HUDEP-2 (cell line): ENCODE measurements around the gene HAL.

Experiments used
- DNase-seq, 76 experiments: peaks; one replicate each; lab custom pipeline; 2025; ENCODE audit not compliant: unreplicated experiment in 76 of 76; lab: John Stamatoyannopoulos, UW

The HAL gene

DNA sequence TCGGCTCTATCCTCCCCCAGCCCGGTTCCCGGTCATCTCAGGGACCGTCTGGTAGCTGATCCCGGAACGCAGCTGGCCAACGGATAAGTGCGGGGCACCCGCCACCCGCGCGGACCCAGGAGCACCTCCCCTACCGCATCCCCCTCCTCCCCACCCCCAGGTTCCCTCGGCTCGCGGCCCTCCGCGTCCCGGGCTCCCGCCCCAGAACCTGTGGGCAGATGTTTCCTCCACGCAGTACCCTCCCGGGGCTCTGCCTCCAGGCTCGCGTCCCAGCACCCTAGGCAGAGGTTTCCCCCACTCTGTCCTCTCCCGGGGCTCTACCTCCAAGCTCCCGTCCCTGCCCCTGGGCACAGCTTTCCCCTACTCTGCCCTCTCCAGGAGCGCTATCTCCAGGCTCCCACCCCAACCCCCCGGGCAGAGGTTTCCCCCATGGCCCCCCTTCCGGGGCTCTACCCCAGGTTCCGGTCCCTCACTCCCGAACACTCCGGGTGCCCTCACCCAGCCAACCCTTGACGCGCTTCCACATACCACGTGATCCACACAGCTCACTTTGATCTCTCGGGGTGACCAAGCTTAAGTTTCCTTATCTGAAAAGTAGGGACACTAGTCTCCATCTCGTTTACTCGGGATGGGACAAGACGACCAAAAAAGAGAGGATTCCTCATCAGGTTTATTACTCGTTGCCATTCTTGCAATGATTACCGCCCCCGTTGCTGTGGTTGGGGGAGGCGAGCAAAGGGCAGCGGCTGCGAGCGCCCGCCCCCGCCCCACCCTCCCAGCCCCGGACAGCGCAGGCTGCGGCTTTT is 53.4 kb downstream of the HAL start, which contains the start of gene CCDC38:
Gene CCDC38 (minus strand): TSS at position 91 of the 806 bp plus-strand sequence. CDS start 6,105 bp downstream, outside the sequence.
- DNase-seq = peak in 59 of 76 experiments; percentile 5 to 66 (median 41)

DNA sequence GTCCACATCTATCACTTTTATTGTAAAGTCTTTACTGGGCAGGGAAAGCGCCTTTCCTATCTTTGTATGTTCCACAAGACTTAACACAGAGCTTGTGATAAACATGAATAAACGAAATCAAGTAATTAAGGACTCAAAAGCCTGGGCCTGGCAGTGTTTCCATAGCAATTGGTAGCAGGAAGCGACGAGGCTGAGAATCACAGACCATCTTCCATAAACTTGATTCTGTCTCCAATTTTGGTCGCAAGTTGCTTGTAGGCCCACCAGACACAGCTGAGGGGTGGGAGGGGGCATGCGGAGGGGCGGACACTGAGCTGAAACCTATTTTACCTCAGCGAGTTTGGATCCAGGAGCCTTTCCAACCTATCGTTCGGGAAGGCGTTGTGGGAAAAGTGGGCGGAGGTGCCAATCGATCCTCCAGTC is 54.0 kb downstream of the HAL start:
- DNase-seq = no peak

DNA sequence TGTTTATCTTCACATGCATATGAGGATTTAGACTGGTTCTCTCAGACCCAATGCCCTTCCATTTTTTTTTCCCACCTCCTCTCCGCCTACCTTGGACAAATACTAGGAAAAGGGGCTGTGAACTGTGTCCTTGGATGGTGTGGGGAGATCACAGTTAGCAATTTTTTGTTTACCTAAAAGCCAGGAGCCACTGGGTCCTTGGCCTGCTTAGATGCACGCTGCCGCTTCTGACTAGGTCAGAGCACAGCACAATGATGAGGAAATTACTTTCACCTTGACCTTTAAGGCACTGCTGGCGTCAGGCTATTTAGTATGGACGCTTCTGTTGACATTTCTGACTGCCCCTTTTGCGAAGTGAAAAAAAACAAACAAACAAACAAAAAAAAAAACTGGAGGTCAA is 55.6 kb downstream of the HAL start:
- no peak for DNase-seq
